Panc1 (cell line): ENCODE measurements around the gene ANKRD17. TPM values are rescaled to one million over a fixed set of nuclear protein-coding genes. Genes with fewer than 3 reads are reported as not detected.

Source experiments
- ATAC-seq: fragments of 200-7000 bp; cut with Tn5 transposase; 2 replicates; pipeline ENCODE4 v1.9.1; 2020; ENCODE audit warnings: mild to moderate bottlenecking, moderate library complexity
- BruUV-seq: library from RNA; stranded (reverse); fragments of 400-500 nt; replicated peaks from 2 replicates; lab custom pipeline; 2021; lab: Mats Ljungman, UMichigan
- CTCF ChIA-PET: fragments of 300-600 bp; sonication (Branson Sonifier 250); formaldehyde crosslinking; loops from one replicate; lab custom pipeline; 2022; ENCODE audit warnings: antibody characterized with exemption; lab: Charles Lee
- POLR2A ChIA-PET: fragments of 300-600 bp; sonication (Branson Sonifier 250); formaldehyde crosslinking; loops from one replicate; lab custom pipeline; 2022; ENCODE audit warnings: antibody characterized with exemption; lab: Charles Lee
- DNase-seq: peaks from one replicate; pipeline ENCODE4 v3.0.0-alpha.2; 2010; ENCODE audit warnings: low read depth, low spot score
- H3K27ac ChIP-seq: 2 replicates; pipeline ENCODE4 v1.5.1; 2011; ENCODE audit warnings: mild to moderate bottlenecking, low read length, inconsistent platforms
- H3K27me3 ChIP-seq: fragments of 200-500 bp; sonication (Bioruptor generic); 2 replicates; pipeline ENCODE4 v1.6.0; 2014; ENCODE audit warnings: low read length, inconsistent platforms; ENCODE audit not compliant: control insufficient read depth, insufficient read depth
- H3K36me3 ChIP-seq: fragments of 200-500 bp; sonication (Bioruptor generic); 2 replicates; pipeline ENCODE4 v1.5.1; 2014; ENCODE audit warnings: inconsistent platforms, mild to moderate bottlenecking, low read length, moderate library complexity; ENCODE audit not compliant: control insufficient read depth, insufficient read depth
- H3K4me1 ChIP-seq: 2 replicates; pipeline ENCODE4 v1.5.1; 2011; ENCODE audit warnings: inconsistent platforms, mild to moderate bottlenecking, low read length, moderate library complexity; ENCODE audit not compliant: control insufficient read depth, insufficient read depth
- H3K4me3 ChIP-seq, 2 experiments: 2 replicates each; pipeline ENCODE4 v1.5.1; 2011 to 2012; ENCODE audit warnings: low read depth in 2 of 2, low read length in 2 of 2, mild to moderate bottlenecking in 2 of 2, inconsistent platforms in 1 of 2, moderate library complexity in 1 of 2
- H3K9me3 ChIP-seq: fragments of 200-500 bp; sonication (Bioruptor generic); 2 replicates; pipeline ENCODE4 v1.5.1; 2014; ENCODE audit warnings: low read depth, mild to moderate bottlenecking, inconsistent platforms, low read length, moderate library complexity; ENCODE audit not compliant: control insufficient read depth, insufficient read depth
- POLR2AphosphoS5 ChIP-seq: IDR thresholded peaks from 2 replicates; pipeline ENCODE4 v1.6.1; 2012; ENCODE audit warnings: mild to moderate bottlenecking, low read depth, low read length, moderate library complexity
- SIN3A ChIP-seq: IDR thresholded peaks from 2 replicates; pipeline ENCODE4 v1.6.1; 2012; ENCODE audit warnings: low read depth, mild to moderate bottlenecking, low read length, moderate library complexity, borderline replicate concordance; ENCODE audit not compliant: insufficient read depth
- TCF7L2 ChIP-seq: IDR thresholded peaks from 2 replicates; pipeline ENCODE4 v1.6.1; 2011; ENCODE audit warnings: mild to moderate bottlenecking, low read depth, low read length, inconsistent platforms
- in situ Hi-C: cut with HindIII; loops from 2 replicates; pipeline ENCODE4 v1.10.0; 2016; ENCODE audit warnings: low sequenced_read_pairs, low pct_unique_long_range_greater_than_20kb
- intact Hi-C: fragments of 100-400 bp; cut with micrococcal nuclease; formaldehyde crosslinking; loops from one replicate; pipeline ENCODE4 v1.10.0; 2022; ENCODE audit not compliant: unreplicated experiment
- total RNA-seq: library from RNA; stranded (reverse); gene quantifications from one replicate; pipeline ENCODE4 v1.2.1, GENCODE V29; 2021; ENCODE audit not compliant: unreplicated experiment
- TF ChIP-seq, protein P1 (sequence below): fragments of 450-650 bp; IDR thresholded peaks from 2 replicates; pipeline ENCODE4 v1.5.1; 2017; ENCODE audit warnings: mild to moderate bottlenecking
- TF ChIP-seq, protein P2 (sequence below), 2 experiments: IDR thresholded peaks; 2 replicates each; pipeline ENCODE4 v1.6.1; 2011 to 2012; ENCODE audit warnings: low read depth in 2 of 2, control low read depth in 1 of 2, low read length in 1 of 2, mild to moderate bottlenecking in 1 of 2, moderate library complexity in 1 of 2; ENCODE audit not compliant: insufficient read depth in 1 of 2

ANKRD17 gene
- total RNA-seq, 1 experiment from 2014 or later, result 38.5 TPM

DNA sequence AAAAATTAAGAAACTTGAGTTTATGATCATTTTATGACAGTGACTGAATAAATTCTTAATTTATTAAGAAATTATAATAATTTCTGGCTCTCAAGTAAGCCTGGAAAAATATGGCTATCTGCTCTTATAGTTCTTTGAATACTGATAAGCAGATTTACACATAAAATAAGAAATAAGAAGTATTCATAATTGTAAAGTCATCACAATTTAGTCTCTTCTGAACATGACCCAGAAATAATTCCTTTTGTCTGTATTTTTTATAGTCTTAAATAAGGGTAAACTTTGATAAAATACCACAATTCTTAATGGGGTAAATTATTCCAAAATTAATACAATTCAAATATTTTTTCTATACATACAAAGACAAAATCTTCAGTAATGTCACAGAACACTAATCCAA lies 72.7 kb downstream of the ANKRD17 start:
- Histone ChIP-seq H3K36me3 (no peaks in the 10 kb centered on the region; the same call in 1 of the 2 replicates), H3K4me1 (no peaks in the 10 kb centered on the region), H3K27me3 (no peaks in the 10 kb centered on the region), H3K9me3 (no peaks in the 10 kb centered on the region), H3K27ac (no peak overlapping the region), H3K4me3 (no peak overlapping the region)
- in situ Hi-C loops (no loop called here), intact Hi-C loops (no loop called here)
- ChIA-PET CTCF (no interaction called here), POLR2A (no interaction called here)
- no peak for ATAC-seq
- DNase-seq, result no peak
- TF ChIP-seq TCF7L2 (no peak), POLR2AphosphoS5 (no peak), SIN3A (no peak)
- TF ChIP-seq, protein P1, sequence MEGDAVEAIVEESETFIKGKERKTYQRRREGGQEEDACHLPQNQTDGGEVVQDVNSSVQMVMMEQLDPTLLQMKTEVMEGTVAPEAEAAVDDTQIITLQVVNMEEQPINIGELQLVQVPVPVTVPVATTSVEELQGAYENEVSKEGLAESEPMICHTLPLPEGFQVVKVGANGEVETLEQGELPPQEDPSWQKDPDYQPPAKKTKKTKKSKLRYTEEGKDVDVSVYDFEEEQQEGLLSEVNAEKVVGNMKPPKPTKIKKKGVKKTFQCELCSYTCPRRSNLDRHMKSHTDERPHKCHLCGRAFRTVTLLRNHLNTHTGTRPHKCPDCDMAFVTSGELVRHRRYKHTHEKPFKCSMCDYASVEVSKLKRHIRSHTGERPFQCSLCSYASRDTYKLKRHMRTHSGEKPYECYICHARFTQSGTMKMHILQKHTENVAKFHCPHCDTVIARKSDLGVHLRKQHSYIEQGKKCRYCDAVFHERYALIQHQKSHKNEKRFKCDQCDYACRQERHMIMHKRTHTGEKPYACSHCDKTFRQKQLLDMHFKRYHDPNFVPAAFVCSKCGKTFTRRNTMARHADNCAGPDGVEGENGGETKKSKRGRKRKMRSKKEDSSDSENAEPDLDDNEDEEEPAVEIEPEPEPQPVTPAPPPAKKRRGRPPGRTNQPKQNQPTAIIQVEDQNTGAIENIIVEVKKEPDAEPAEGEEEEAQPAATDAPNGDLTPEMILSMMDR, result no peak
- no TSS peak for BruUV-seq

- Histone ChIP-seq H3K4me3 (no peak overlapping the region), H3K4me1 (no peaks in the 10 kb centered on the region), H3K27me3 (no peaks in the 10 kb centered on the region), H3K27ac (no peak overlapping the region), H3K36me3 (no peaks in the 10 kb centered on the region; the same call in 1 of the 2 replicates), H3K9me3 (no peaks in the 10 kb centered on the region)
- BruUV-seq, result no TSS peak
- POLR2A ChIA-PET, result no interaction called here
- CTCF ChIA-PET, result no interaction called here
- TF ChIP-seq, protein P2, sequence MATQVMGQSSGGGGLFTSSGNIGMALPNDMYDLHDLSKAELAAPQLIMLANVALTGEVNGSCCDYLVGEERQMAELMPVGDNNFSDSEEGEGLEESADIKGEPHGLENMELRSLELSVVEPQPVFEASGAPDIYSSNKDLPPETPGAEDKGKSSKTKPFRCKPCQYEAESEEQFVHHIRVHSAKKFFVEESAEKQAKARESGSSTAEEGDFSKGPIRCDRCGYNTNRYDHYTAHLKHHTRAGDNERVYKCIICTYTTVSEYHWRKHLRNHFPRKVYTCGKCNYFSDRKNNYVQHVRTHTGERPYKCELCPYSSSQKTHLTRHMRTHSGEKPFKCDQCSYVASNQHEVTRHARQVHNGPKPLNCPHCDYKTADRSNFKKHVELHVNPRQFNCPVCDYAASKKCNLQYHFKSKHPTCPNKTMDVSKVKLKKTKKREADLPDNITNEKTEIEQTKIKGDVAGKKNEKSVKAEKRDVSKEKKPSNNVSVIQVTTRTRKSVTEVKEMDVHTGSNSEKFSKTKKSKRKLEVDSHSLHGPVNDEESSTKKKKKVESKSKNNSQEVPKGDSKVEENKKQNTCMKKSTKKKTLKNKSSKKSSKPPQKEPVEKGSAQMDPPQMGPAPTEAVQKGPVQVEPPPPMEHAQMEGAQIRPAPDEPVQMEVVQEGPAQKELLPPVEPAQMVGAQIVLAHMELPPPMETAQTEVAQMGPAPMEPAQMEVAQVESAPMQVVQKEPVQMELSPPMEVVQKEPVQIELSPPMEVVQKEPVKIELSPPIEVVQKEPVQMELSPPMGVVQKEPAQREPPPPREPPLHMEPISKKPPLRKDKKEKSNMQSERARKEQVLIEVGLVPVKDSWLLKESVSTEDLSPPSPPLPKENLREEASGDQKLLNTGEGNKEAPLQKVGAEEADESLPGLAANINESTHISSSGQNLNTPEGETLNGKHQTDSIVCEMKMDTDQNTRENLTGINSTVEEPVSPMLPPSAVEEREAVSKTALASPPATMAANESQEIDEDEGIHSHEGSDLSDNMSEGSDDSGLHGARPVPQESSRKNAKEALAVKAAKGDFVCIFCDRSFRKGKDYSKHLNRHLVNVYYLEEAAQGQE (IDR thresholded peaks at IDR 0.05; ENCODE audit: insufficient read depth in 1 of 2, low read depth in 2 of 2, low read length in 1 of 2), result no peak
- TF ChIP-seq, protein P1, result no peak
- no peak for TF ChIP-seq TCF7L2
- no peak for TF ChIP-seq SIN3A
- no peak for TF ChIP-seq POLR2AphosphoS5
- in situ Hi-C loops, result no loop called here
- ATAC-seq, result no peak
- DNase-seq, result no peak
- intact Hi-C loops, result no loop called here
These were observed 77.4 kb downstream of the ANKRD17 start for GRCh38 chr4:73181231-73181630.
